Fibroblast of villous mesenchyme (primary cell): Measurements from ENCODE around the gene ZNF236. TPM values are rescaled to one million over a fixed set of nuclear protein-coding genes. Genes with fewer than 3 reads are reported as not detected.

Experiments used
- DNase-seq: peaks from one replicate; pipeline ENCODE4 v3.0.0-alpha.2; 2010; ENCODE audit warnings: low read depth
- H3K4me3 ChIP-seq: 2 replicates; pipeline ENCODE4 v1.5.1; 2011; ENCODE audit warnings: low read depth, mild to moderate bottlenecking, low read length
- CTCF ChIP-seq: IDR thresholded peaks from 2 replicates; pipeline ENCODE4 v1.5.1; 2012; ENCODE audit warnings: low read depth, mild to moderate bottlenecking, low read length; ENCODE audit not compliant: insufficient read depth
- total RNA-seq: library from RNA; depleted of rRNA; stranded (reverse); fragments of >200 nt; gene quantifications from 2 replicates; pipeline ENCODE4 v1.2.3, GENCODE V29; 2012

The ZNF236 gene
- total RNA-seq, 1 donor: 12.5 TPM

- no peak for TF ChIP-seq CTCF
- DNase-seq: no peak
- H3K4me3 ChIP-seq: no peak overlapping the region
Measured at GRCh38 chr18:76885001-76885400, 62.6 kb downstream of the ZNF236 start.

GRCh38 chr18:76886112-76886511, 63.8 kb downstream of the ZNF236 start:
- H3K4me3 ChIP-seq: no peak overlapping the region
- no peak for DNase-seq
- TF ChIP-seq CTCF: no peak

DNA sequence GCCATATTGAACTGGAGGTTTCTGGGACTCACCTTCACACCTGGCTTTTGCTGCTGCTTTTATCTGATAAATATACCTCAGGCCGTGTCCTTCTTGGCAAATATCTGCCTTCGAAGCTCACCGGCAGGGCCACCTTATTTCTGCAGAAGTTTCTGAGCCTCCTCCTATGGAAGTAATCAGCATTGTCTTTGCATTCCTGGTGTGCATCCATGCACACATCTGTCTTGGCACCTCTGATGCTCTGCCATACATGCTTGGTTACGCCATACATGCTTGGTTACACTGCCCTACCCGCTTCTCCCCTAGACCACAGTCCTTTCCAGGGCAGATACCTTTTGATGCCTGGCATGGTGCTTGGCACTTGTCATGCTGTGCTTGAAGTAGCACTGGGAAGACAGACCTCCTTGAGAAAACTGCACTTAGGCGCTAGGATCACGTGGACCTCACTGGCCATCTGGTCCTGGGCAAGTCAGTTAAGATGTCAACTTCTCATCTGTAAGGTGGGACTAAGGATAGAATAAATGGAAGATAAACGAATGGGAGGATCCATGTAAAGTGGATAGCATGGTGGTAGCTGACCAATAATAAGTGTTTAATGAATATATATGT, 66.8 kb downstream of the ZNF236 start:
- H3K4me3 ChIP-seq: no peak overlapping the region
- DNase-seq: no peak
- TF ChIP-seq CTCF: no peak

DNA sequence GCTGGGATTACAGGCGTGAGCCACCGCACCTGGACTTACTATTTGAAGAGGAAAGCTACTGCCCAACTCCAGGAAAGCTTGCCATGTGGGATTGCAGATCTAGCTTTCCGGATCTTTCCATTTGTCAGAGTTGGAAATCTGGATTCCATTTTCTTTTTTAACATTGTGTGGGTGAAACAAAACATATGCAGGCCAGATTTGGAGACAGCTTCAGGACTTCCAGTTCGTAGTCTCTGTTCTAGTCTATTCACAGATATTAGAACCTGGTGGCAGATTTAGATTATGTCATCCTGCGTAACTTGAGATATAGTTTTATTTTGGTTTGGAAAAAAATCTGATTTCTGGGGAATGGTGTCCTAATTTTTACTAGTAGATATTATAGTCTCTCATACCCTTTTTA, 70.5 kb downstream of the ZNF236 start:
- TF ChIP-seq CTCF: no peak
- H3K4me3 ChIP-seq: no peak overlapping the region
- no peak for DNase-seq

DNA sequence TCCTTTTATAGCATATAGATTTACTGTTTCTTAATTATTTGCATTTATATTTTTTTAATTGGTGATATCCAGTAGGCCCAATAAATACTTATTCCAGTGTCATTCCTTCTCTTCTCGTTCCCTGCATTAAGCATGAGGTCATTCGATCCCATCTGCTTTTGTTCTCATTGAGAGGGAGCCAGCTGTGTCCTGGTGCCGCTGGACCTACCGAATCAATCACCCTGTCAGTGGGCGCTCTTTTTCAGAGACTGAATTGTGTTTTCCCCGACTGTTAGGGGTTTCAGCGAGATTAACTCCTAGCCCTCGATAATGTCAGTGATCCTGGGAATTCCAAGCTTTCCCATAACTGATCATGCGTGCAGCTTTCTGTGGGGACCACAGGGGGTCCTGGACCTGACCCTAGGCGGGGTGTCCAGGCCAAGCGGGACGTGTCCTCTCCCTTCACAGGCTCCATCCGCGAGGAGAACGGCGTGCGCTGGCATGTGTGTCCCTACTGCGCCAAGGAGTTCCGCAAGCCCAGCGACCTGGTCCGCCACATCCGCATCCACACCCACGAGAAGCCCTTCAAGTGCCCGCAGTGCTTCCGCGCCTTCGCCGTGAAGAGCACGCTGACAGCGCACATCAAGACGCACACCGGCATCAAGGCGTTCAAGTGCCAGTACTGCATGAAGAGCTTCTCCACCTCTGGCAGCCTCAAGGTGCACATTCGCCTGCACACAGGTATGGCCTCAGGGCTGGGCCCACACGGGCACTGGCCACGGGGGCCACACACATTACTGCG, 72.4 kb downstream of the ZNF236 start:
- H3K4me3 ChIP-seq: no peak overlapping the region
- DNase-seq: no peak
- TF ChIP-seq CTCF: no peak

GRCh38 chr18:76895498-76895897, 73.1 kb downstream of the ZNF236 start:
- TF ChIP-seq CTCF: no peak
- H3K4me3 ChIP-seq: no peak overlapping the region
- DNase-seq: no peak
